Loucy (cell line): ENCODE data around the gene WDR5B.
"Not testable (repeated sequence)": the region's sequence is repeated elsewhere in the genome, so short reads cannot be mapped to it uniquely, and the experiment has no call there.

Source experiments
- H2AFZ ChIP-seq: fragments of 200-600 bp; sonication (generic); 2 replicates; pipeline ENCODE4 v1.6.0; 2016; ENCODE audit warnings: antibody characterized with exemption, mild to moderate bottlenecking, low read length, moderate library complexity
- H3F3A ChIP-seq: fragments of 200-600 bp; 2 replicates; pipeline ENCODE4 v1.6.0; 2016; ENCODE audit warnings: antibody characterized with exemption, low read depth, mild to moderate bottlenecking
- H3K27me3 ChIP-seq: fragments of 200-600 bp; sonication (generic); 2 replicates; pipeline ENCODE4 v1.6.1; 2014; ENCODE audit warnings: low read length, mild to moderate bottlenecking; ENCODE audit not compliant: insufficient read depth, poor library complexity, severe bottlenecking
- H3K36me3 ChIP-seq: fragments of 200-600 bp; sonication (generic); 2 replicates; pipeline ENCODE4 v1.6.1; 2016; ENCODE audit warnings: low read length; ENCODE audit not compliant: insufficient read depth
- H3K4me1 ChIP-seq: fragments of 200-600 bp; sonication (generic); 2 replicates; pipeline ENCODE4 v1.5.1; 2014; ENCODE audit warnings: low read length, mild to moderate bottlenecking; ENCODE audit not compliant: insufficient read depth, poor library complexity, severe bottlenecking
- H3K4me2 ChIP-seq: fragments of 200-600 bp; sonication (generic); 2 replicates; pipeline ENCODE4 v1.6.0; 2014; ENCODE audit warnings: antibody characterized with exemption, low read length, low read depth, mild to moderate bottlenecking; ENCODE audit not compliant: poor library complexity, severe bottlenecking
- H3K4me3 ChIP-seq: fragments of 200-600 bp; sonication (generic); 2 replicates; pipeline ENCODE4 v1.5.1; 2014; ENCODE audit warnings: low read length, mild to moderate bottlenecking, mixed read lengths; ENCODE audit not compliant: poor library complexity, severe bottlenecking
- H3K79me2 ChIP-seq: fragments of 200-600 bp; sonication (generic); 2 replicates; pipeline ENCODE4 v1.6.1; 2014; ENCODE audit warnings: low read length; ENCODE audit not compliant: insufficient read depth
- H3K9ac ChIP-seq: fragments of 200-600 bp; sonication (generic); 2 replicates; pipeline ENCODE4 v1.6.0; 2014; ENCODE audit warnings: mild to moderate bottlenecking, low read depth, low read length, moderate library complexity; ENCODE audit not compliant: poor library complexity, severe bottlenecking
- H3K9me2 ChIP-seq: fragments of 200-600 bp; sonication (generic); replicated peaks from 2 replicates; pipeline ENCODE4 v1.6.1; 2016; ENCODE audit warnings: low read depth, low read length, mixed read lengths
- H3K9me3 ChIP-seq: fragments of 200-600 bp; sonication (generic); 2 replicates; pipeline ENCODE4 v1.6.1; 2014; ENCODE audit warnings: mild to moderate bottlenecking, antibody characterized with exemption, low read length, low read depth; ENCODE audit not compliant: insufficient read depth
- H4K20me1 ChIP-seq: fragments of 200-600 bp; sonication (generic); 2 replicates; pipeline ENCODE4 v1.6.0; 2014; ENCODE audit warnings: antibody characterized with exemption, low read length, mild to moderate bottlenecking; ENCODE audit not compliant: insufficient read depth, poor library complexity, severe bottlenecking
- CTCF ChIP-seq: fragments of 200-600 bp; sonication (generic); conservative IDR thresholded peaks from 2 replicates; pipeline ENCODE4 v1.5.1; 2014; ENCODE audit warnings: mild to moderate bottlenecking, antibody characterized with exemption, low read length
- EZH2phosphoT487 ChIP-seq: fragments of 200-600 bp; IDR thresholded peaks from 2 replicates; pipeline ENCODE4 v1.6.1; 2018; ENCODE audit warnings: antibody characterized with exemption, mild to moderate bottlenecking, moderate library complexity, borderline replicate concordance

The WDR5B gene

DNA sequence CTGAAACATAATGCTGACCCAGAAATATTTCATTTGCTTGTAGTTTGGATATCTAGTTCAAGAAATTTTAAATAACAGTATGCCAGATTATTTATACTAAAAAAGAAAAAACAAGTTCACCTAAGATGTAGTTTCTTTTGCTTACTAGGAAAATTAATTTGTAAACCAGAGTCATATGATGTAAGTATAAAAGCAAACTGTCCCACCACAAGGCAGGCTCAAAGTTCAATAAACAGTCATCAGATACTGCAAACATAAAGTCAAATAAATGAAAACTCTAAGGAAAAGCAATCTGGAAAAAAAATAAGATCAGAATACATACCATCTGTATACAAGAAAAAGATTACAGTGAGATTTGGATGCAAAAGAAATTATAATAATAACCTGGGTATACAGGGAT lies 40.2 kb upstream of the WDR5B start:
- Histone ChIP-seq H3K9me2 (no peaks in the 10 kb centered on the region), H3K9me3 (no peaks in the 10 kb centered on the region), H3K4me2 (no peak overlapping the region), H3K36me3 (peaks cover 85% of the 10 kb centered on the region; the same call in 1 of the 2 replicates), H3K27me3 (no peaks in the 10 kb centered on the region), H3K79me2 (no peaks in the 10 kb centered on the region), H3K4me3 (no peak overlapping the region), H3K4me1 (no peaks in the 10 kb centered on the region), H3K9ac (no peak overlapping the region), H2AFZ (no peak overlapping the region), H4K20me1 (peaks cover 5% of the 10 kb centered on the region), H3F3A (no peaks in the 10 kb centered on the region)
- TF ChIP-seq EZH2phosphoT487: no peak
- TF ChIP-seq CTCF: no peak

DNA sequence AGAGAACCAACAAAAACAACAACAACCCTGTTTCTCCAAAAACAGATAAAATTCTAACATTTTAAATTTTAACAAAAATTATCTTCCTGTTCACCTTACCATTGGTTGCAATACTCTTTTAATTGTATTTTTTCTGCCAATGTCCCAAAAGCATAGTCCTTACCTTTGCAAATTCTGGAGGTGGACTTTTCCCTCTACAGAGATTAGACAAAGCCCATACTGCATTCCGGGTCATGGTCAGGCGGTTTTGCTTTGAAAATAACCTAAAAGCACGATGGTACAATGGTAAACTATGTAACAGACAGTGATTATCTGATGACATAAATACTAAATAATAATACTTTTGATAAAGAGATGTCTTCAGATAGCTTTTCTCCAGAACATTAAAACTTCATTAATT lies 35.5 kb upstream of the WDR5B start:
- no peak overlapping the region for H3K4me3 ChIP-seq
- H3K36me3 ChIP-seq: peaks cover 70% of the 10 kb centered on the region; the same call in 1 of the 2 replicates
- no peaks in the 10 kb centered on the region for H3K9me3 ChIP-seq
- no peak overlapping the region for H3K9ac ChIP-seq
- H3K4me2 ChIP-seq: no peak overlapping the region
- H3K27me3 ChIP-seq: no peaks in the 10 kb centered on the region
- no peaks in the 10 kb centered on the region for H3K4me1 ChIP-seq
- H4K20me1 ChIP-seq: no peaks in the 10 kb centered on the region
- no peaks in the 10 kb centered on the region for H3F3A ChIP-seq
- H2AFZ ChIP-seq: no peak overlapping the region
- no peaks in the 10 kb centered on the region for H3K9me2 ChIP-seq
- no peaks in the 10 kb centered on the region for H3K79me2 ChIP-seq
- no peak for TF ChIP-seq EZH2phosphoT487
- TF ChIP-seq CTCF: no peak

GRCh38 chr3:122448218-122448617 lies 32.4 kb upstream of the WDR5B start:
- not testable (repeated sequence) for H3K9ac ChIP-seq, H3K4me1 ChIP-seq, H3F3A ChIP-seq, H3K4me3 ChIP-seq, H3K27me3 ChIP-seq, H3K79me2 ChIP-seq, H3K9me2 ChIP-seq, H2AFZ ChIP-seq, H3K4me2 ChIP-seq, H4K20me1 ChIP-seq, H3K9me3 ChIP-seq
- H3K36me3 ChIP-seq: peaks cover 71% of the 10 kb centered on the region

DNA sequence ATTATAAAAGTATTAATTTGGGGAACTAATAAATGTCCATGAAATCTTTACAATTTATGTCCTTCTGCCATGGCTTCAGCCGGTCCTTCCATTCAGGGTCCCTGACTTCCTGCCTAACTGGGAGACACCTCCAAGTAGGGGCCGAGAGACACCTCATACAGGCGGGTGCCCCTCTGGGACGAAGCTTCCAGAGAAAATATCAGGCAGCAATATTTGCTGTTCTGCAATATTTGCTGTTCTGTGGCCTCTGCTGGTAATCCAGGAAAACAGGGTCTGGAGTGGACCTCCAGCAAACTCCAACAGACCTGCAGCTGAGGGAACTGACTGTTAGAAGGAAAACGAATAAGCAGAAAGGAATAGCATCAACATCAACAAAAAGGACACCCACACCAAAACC lies 28.6 kb upstream of the WDR5B start:
- H4K20me1 ChIP-seq, H3K4me2 ChIP-seq, H3K79me2 ChIP-seq, H3K9ac ChIP-seq, H3F3A ChIP-seq, H3K4me3 ChIP-seq, H2AFZ ChIP-seq, H3K9me3 ChIP-seq, H3K9me2 ChIP-seq, H3K4me1 ChIP-seq, H3K27me3 ChIP-seq: not testable (repeated sequence)
- peaks cover 73% of the 10 kb centered on the region for H3K36me3 ChIP-seq

GRCh38 chr3:122443762-122444490 lies 28.1 kb upstream of the WDR5B start:
- not testable (repeated sequence) for H3K79me2 ChIP-seq, H4K20me1 ChIP-seq, H3K9me3 ChIP-seq, H3K4me2 ChIP-seq, H3K9ac ChIP-seq, H3K4me3 ChIP-seq, H3K4me1 ChIP-seq, H2AFZ ChIP-seq, H3K9me2 ChIP-seq, H3F3A ChIP-seq, H3K27me3 ChIP-seq
- peaks cover 73% of the 10 kb centered on the region for H3K36me3 ChIP-seq
